ENCODE measurements around the gene FTSJ3.
"Not testable (repeated sequence)": the region's sequence is repeated elsewhere in the genome, so short reads cannot be mapped to it uniquely, and the experiment has no call there.

Gene FTSJ3, protein sequence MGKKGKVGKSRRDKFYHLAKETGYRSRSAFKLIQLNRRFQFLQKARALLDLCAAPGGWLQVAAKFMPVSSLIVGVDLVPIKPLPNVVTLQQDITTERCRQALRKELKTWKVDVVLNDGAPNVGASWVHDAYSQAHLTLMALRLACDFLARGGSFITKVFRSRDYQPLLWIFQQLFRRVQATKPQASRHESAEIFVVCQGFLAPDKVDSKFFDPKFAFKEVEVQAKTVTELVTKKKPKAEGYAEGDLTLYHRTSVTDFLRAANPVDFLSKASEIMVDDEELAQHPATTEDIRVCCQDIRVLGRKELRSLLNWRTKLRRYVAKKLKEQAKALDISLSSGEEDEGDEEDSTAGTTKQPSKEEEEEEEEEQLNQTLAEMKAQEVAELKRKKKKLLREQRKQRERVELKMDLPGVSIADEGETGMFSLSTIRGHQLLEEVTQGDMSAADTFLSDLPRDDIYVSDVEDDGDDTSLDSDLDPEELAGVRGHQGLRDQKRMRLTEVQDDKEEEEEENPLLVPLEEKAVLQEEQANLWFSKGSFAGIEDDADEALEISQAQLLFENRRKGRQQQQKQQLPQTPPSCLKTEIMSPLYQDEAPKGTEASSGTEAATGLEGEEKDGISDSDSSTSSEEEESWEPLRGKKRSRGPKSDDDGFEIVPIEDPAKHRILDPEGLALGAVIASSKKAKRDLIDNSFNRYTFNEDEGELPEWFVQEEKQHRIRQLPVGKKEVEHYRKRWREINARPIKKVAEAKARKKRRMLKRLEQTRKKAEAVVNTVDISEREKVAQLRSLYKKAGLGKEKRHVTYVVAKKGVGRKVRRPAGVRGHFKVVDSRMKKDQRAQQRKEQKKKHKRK

DNA sequence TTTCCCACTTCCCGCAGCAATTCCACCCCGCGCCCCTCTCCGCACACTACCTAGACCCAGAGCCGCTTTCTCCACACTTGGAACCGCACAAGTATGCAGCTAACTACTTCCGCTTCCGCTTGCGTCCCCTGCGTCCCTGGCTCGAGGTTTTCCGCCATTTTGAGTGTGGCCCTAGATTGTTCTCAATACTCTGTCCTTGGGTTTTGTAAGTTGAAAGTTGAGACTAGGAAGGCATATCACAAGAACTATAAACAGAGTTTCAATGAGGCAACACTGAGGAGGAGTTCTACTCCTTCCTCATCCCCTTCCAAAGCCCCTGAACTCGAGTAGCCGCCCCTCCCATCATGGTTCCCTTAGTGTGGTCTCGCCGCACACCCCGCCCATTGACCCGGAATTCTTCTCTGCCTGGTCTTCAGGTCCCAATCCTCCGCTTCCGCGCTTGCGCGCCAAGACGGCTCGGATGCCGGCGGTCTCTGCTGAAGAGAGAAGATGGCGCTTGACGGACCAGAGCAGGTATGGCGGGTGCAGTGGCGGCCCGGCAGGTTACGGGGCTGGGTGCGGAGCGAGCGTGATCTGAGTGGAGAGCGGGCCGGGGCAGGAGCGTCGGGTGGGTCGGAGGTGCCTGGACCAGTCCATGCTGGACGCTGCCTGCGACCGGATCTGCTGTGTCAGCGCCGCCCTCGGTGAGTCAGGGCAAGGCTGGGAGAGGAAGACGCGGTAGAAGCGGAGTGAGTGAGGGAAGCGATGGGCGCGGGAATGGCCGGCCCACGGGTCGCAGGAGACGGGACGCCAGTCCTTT, at the start of gene FTSJ3, which contains the start of gene PSMC5:
Gene FTSJ3, minus strand, starts transcription at position 662 of the 799 bp plus-strand sequence. CDS start 761 bp downstream, outside the sequence.
Gene PSMC5, plus strand, starts transcription at position 430 of the 799 bp plus-strand sequence. Its CDS starts 60 bp downstream, at position 490.
- DNase-seq, result peak; percentile 99

DNA sequence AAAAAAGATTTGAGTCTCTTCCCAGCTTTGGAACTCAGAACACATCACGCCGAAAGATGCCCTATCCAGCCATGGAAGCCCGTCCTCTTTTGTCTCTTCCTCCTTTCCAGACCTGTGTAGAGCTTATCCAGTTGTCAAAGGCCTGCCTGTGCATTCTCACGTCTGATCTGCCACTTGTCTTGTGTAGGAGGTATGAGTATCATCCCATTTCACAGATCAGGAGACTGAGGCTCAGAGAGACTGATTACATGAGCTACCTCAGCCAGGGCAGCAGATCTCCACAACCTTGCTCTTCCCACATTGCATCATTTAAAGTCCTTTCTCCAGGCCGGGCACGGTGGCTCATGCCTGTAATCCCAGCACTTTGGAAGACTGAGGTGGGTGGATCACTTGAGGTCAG, 47.2 kb upstream of the FTSJ3 start:
- not testable (repeated sequence) for DNase-seq

DNA sequence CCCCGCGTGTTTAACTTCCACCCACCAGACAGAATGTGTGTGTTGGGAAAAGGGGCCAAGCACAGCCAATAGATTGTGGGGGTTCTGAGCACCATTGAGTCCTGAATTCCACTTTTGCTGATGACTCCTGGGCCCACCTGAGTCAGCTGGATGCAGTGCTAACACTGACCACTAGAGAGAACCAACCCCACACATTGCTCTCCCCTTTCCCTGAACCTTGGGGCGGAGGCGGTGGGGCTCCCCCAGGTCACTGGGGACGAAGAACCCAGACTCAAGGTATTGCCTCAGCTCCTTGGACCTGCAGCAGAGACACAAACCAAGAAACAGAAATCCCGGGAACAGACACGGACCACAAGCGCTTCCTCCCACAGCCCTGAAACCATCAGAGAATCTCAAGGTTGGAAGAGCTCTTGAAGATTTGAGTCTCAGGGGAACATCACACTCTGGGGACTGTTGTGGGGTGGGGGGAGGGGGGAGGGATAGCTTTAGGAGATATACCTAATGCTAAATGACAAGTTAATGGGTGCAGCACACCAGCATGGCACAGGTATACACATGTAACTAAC, 46.7 kb upstream of the FTSJ3 start:
- DNase-seq, result not testable (repeated sequence)

DNA sequence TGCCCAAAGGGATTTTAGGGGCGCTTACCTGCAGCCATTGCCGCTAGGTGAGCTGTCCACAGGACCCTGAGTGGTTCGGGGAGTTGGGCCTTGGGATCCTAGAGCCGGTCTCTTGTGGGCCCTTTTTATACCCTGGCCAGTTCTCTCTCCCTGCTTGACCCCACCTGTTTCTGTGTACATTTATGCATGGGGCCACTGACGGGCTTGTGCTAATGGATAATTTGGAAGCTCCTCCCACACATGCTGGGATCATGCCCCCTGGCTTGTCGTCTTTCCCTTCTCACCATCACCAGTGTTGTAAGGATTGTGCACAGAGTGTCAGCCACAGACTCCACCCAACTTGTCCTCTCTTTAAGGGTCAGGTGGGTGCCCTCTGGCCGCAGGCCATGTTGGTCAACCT, 46.1 kb upstream of the FTSJ3 start, which contains the start of gene CSH2:
Gene CSH2, minus strand, starts transcription at position 101 of the 400 bp plus-strand sequence. Its CDS starts 63 bp downstream, at position 38.
- DNase-seq, result not testable (repeated sequence)

DNA sequence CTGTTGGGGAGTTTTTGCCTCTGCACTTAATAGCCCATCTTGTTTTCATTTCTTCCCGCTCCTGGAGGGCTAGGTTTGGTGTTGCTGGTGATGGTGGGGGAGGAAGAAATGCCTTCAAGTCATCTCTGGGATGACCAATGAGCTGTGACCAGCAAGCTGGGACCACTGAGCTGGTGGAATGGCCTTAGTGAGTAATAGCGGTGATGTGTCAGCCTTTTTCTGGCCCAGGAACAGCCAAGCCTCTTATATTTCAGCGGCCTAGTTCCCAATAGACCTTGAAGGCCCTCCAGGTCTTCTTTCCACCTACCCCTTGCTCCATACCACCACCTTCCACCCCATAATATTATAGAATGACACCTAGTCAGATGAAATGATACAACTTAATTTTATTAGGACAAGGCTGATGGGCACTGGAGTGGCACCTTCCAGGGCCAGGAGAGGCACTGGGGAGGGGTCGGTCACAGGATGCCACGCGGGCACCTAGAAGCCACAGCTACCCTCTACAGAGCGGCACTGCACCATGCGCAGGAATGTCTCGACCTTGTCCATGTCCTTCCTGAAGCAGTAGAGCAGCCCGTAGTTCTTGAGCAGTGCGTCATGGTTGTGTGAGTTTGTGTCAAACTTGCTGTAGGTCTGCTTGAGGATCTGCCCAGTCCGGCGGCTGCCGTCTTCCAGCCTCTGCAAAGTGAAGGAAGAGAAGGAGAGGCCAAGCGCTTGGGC, 44.3 kb upstream of the FTSJ3 start:
- DNase-seq, result not testable (repeated sequence)

DNA sequence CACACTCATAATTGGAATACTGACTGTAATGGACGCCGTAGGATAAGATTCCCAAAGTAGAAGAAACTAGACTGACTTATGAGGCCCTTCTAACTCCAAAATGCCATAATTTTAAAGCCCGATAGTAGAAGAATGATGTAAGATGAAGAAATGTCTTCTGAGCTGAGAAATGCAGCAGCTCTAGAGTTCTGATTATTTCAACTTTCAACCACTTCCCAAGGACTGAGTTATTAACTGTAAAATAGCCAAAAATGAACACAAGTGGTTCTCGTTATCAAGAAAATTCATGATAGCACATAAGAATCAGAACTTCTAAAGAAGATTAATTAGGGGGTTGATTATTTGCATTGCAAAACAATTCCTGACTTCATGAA, 42.8 kb upstream of the FTSJ3 start:
- not testable (repeated sequence) for DNase-seq

DNA sequence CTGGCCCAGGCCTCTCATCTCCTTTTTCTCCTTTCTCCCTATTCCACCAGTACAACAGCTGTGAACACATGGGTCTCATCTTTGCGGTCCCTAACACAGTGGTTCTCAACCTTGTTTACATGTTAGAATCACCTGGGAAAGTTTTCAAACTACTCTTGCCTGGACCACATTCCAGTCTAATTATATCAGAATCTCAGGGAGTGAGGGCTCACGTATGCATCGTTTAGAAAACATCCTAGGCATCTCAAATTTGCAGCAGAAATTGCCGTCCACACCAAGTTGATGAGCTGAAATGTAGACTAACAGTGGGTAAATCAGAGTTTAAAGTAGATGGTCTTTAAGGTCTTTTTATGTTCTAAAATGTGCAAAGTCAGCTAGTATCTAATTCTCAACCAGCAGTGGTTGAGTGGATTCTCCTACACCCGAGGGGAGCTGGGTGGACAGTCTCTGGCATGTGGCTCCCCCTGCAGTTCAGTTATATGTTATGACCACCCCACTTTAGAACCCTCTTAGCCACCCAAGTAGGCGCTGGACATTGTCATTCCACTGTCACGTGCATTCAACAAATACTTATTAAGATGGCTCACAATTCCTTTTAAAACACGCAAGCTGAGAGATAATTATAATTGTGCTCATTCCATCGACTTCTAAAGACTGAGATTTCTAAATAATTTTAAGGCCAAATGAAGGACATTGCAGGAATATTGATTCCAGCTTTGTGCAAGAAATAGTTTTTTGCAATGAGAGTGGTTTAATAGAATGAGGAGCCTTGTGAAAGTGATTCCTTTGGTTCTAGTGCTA, 42.2 kb upstream of the FTSJ3 start:
- DNase-seq, result not testable (repeated sequence)

DNA sequence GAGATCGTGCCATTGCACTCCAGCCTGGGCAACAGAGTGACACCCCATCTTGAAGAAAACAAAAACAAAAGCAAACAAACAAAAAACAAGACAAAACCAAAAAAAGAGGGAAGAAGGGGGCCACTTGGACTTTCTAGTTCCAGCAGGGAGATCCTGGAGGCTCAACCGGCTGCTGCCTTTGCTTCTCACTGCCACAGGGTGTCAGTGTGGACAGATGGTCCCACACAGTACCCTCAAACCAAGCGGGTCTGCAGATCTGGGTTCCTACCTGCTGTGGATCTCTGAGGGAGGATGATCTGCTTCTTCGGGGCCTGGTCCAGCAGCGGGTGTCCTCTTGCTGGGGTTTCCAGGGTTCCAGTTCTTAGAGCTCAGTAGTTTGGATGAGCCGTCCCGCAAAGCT, 39.2 kb upstream of the FTSJ3 start:
- not testable (repeated sequence) for DNase-seq

DNA sequence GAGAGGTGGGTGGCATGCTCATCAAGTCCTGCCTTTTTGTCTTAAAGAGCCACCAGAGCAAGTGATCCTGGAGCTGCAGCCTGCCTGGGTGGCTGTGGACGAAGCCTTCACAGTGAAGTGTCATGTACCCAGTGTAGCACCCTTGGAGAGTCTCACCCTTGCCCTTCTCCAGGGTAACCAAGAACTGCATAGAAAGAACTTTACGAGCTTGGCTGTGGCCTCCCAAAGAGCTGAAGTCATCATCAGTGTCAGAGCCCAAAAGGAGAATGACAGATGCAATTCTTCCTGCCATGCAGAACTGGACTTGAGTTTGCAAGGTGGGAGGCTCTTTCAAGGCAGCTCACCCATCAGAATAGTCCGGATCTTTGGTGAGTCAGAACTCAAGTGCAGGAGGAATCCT, 31.8 kb upstream of the FTSJ3 start:
- DNase-seq, result no peak

DNA sequence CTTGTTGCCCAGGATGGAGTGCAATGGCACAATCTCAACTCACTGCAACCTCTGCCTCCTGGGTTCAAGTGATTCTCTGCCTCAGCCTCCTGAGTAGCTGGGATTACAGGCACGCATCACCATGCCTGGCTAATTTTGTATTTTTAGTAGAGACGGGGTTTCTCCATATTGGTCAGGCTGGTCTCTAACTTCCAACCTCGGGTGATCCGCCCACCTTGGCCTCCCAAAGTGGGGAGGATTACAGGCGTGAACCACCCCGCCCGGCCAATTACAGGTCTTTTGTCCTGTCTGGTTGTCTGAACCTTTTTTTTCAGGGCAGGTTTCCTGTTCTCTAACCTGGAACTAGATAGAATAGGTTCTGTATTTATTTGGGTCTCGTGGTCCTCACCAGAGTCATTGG, 29.0 kb upstream of the FTSJ3 start:
- not testable (repeated sequence) for DNase-seq

DNA sequence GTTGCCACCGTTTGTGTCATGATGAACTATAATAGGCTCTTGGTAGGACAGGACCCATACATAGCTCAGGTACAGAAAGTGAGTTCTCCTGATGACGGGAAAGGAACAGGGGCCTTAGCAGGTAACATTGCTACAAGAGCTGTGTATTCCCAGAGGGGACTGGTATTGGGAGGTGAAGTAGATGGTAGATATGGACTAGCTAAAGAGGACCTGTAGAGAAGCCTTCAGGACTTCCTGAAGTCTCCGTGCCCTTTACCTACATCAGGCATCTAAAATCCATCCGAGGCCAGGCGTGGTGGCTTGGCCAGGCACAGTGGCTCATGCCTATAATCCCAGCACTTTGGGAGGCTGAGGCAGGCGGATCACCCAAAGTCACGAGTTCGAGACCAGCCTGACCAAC, 27.7 kb upstream of the FTSJ3 start:
- no peak for DNase-seq

DNA sequence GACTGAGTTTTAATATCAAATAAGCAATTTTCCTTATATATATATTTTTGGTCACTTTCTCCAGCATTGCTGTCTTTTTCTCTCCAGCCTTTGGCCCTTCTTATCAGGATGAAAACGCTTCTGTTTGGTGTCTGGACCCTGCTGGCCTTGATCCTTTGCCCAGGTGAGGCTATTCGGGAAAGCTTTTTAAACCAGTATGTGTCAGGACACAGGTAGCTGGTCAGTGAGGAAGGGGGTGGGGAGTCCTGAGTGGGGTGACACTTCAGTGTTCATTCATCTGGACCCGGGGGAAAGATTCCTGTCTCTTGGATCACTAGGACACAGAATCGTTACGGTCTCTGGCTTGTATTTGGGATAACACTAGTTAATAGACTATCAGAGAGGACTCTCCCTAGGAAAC, 27.2 kb upstream of the FTSJ3 start:
- no peak for DNase-seq

DNA sequence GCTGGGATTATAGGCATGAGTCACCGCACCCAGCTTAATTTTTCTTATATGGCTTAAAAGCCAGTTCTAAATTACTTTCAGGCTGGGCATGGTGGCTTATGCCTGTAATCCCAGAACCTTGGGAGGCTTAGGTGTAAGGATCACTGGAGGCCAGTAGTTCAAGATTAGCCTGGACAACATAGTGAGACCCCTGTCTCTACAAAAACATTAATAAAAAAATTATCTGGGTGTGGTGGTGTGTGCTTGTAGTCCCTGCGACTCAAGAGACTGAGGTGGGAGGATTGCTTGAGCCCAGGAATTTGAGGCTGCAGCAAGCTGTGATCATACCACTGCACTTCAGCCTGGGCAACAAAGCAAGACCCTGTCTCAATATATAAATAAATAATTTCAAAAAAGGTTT, 25.8 kb upstream of the FTSJ3 start:
- no peak for DNase-seq

DNA sequence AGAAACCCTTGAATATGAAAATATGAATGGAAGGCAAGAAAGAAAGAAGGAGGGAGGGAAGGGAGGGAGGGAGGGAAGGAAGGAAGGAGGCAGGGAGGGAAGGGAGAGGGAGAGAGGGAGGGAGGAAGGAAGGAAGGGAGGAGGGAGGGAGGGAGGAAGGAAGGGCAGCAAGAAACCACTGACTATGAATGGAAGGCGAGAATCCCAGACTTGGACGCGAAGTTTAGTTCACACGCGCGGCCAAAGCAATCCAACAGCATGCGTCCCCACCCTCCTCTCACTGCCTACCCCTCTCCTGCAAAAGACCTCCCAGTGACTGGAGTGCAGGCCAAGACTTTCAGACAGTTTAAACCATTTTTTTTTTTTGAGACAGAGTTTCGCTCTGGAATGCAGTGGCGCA, 22.9 kb upstream of the FTSJ3 start:
- no peak for DNase-seq

DNA sequence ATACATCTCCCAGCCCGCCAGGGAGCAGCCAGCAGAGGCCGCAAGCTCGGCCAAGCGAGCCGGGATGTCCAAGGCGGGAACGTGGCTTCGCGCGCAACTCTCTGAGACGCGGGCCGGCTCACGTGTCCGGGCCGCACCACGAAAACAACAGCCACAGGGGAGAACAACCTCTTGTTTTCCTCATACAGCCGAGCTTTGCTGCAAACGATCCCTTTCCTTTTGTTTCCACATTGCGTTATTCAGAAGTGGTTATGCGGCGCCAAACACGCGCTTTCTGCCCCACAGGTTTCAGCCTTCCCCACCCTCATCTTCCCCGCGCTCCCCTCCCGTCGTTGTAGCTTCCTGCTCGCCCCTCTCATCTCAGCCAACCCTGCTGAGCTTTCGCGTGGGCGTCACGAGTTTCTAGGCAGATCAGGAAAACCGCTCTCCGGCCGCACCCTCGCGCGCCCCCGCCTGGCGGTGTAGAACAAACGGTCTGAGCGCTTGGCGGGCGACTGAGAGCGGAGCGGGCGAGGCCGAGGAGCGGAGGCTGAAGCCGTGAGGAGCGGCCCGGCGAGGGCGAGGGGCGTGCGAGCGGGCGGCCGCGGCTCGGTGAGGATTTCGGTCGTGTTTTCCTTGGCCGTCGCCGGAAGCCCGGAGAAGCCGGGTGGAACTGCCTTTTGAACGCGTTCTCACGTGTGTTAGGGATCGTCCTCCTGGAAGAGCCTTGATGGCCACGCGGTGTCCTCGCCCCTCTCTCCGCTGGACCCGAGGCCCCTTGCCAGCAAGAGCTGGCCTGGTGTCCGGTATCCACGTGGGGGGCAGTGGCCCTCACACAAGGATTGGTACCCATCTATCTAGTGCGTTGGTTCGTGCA, 21.6 kb upstream of the FTSJ3 start:
- DNase-seq, result peak; percentile 56

DNA sequence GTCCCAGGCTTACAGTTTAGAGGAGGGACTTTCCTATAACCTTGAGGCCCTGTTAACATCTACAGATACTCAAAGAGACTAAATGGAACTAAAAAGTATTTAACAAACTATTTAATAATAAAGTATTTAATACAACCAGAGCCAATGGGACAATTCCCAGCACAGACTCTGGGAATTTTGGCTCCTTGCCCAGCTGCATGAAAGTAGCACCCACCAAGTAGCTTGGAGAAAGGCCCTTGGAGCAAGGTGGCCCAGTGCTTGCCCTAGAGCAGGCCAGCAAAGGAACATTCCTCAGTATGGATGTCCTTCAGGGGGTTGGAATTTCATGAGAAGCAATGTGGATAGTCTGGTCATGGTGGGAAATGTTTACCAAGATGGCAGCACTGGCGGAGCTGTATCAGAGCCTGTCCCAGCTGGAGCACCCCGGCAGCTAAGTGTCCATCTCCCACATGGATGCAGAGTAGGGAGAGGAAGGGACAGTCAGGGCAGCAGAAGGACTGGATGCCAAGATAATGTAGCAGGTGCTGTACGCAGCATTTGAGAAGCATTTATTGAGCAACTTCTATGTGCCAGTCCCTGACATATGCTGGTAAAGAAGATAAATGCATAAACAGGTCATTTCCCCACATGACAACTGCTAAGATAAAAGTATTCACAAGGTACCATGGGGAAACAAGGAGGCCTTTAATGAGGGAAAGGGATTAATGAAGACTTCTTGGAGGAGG, 20.2 kb upstream of the FTSJ3 start:
- DNase-seq, result no peak

DNA sequence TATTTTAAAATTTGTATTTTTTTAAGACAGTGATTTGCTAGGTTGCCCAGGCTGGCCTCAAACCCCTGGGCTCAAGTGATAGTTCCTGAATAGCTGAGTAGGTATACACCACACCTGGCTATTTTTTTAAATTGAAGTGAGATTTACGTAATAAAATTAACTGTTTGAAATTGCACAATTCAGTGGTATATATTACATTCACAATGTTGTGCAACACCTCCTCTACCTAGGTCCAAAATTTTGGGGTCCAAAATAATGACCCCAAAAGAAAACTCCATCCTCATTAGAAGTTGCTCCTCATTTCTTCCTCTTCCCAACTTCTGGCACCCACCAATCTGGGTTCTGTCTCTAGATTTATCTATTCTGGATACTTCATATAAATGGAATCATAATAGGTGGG, 18.0 kb upstream of the FTSJ3 start:
- DNase-seq, result no peak

DNA sequence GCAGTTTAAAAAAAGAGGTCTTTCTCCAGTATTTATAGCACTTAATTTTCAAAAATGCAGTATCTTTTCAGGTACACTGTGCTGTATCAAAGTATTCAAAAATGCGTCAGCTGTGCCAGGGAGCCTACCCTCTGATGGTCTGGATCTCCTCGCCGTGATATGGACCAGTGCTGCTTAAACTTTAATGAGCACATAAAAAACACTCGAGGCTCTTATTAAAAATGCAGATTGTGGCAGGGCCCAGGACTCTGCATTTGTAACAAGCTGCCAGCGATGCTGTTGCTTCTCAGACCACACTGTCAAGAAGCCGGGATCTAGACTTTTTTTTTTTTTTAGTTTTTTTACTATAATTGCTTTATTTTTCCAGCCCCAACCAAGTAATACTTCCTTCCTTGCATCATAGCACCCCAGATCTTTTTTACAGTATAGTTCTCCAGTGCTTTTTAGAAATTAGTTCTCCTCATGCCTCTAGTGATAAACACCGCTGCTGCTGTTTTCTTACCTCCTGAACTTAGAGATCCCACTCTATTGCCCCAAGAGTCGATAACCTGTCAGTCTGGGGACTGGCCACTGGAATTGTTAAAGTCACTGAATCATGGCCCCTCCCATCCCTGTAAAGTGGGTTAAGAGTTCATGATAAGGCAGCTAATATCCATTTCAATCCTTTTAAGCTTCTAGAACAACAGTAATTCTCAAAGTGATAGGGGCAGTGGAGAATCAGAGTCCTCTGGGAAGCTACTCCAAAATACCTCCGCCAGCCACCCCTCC, 16.6 kb upstream of the FTSJ3 start:
- DNase-seq, result no peak
